HepG2 (cell line): ENCODE data around the gene REEP3. TPM values are rescaled to one million over a fixed set of nuclear protein-coding genes. Genes with fewer than 3 reads are reported as not detected.

Experiments
- ATAC-seq: fragments of 200-7000 bp; cut with Tn5 transposase; 3 replicates; pipeline ENCODE4 v1.9.1; 2020; ENCODE audit warnings: mild to moderate bottlenecking, moderate library complexity
- BruUV-seq: library from RNA; stranded (reverse); fragments of 400-500 nt; replicated peaks from 2 replicates; lab custom pipeline; 2021; lab: Mats Ljungman, UMichigan
- CTCF ChIA-PET: fragments of 300-600 bp; formaldehyde crosslinking; extraction: SDS; loops from one replicate; lab custom pipeline; 2021; ENCODE audit warnings: low total read pairs, inconsistent platforms, low intra/inter-chr PET ratio; lab: Yijun Ruan, JAX
- POLR2A ChIA-PET: fragments of 350-600 bp; sonication (Branson Sonifier 250); formaldehyde crosslinking; loops from one replicate; lab custom pipeline; 2020; ENCODE audit warnings: antibody characterized with exemption, inconsistent platforms; lab: Yijun Ruan, JAX
- DNase-seq: peaks from one replicate; pipeline ENCODE4 v3.0.0-alpha.2; 2015; ENCODE audit warnings: low spot score
- FAIRE-seq: peaks from 3 replicates; lab custom pipeline; 2011; peaks lifted over from hg19 to GRCh38; lab: Jason Lieb, UNC
- H2AFZ ChIP-seq: one replicate; pipeline ENCODE4 v1.6.1; 2011; ENCODE audit warnings: low read length, inconsistent platforms
- H3K27ac ChIP-seq: fragments of 300-600 bp; 3 replicates; pipeline ENCODE4 v1.8.0; 2011; ENCODE audit warnings: mixed run types, mild to moderate bottlenecking, mixed read lengths, low read length, inconsistent platforms; ENCODE audit not compliant: insufficient read depth; ENCODE audit errors: extremely low read length
- H3K27me3 ChIP-seq, 2 experiments: fragments of 200-600 bp in 1 of 2; 2 replicates in 1 of 2; 3 replicates in 1 of 2; pipeline versions ENCODE4 v1.6.0 to v1.8.0; 2011; ENCODE audit warnings: low read length in 2 of 2, mild to moderate bottlenecking in 2 of 2, moderate library complexity in 2 of 2, inconsistent platforms in 1 of 2; ENCODE audit not compliant: insufficient read depth in 2 of 2, control insufficient read depth in 1 of 2
- H3K36me3 ChIP-seq, 2 experiments: fragments of 200-600 bp in 1 of 2; replicated peaks in 1 of 2; 2 replicates in 1 of 2; 3 replicates in 1 of 2; pipeline versions ENCODE4 v1.5.1 to v1.8.0; 2011; ENCODE audit warnings: low read length in 2 of 2, inconsistent platforms in 1 of 2; ENCODE audit not compliant: insufficient read depth in 2 of 2, control insufficient read depth in 1 of 2
- H3K4me1 ChIP-seq: 2 replicates; pipeline ENCODE4 v1.5.1; 2012; ENCODE audit warnings: low read length, inconsistent platforms; ENCODE audit not compliant: insufficient read depth
- H3K4me2 ChIP-seq: 2 replicates; pipeline ENCODE4 v1.6.0; 2011; ENCODE audit warnings: low read depth, low read length, inconsistent platforms
- H3K4me3 ChIP-seq, 3 experiments: fragments of 200-600 bp in 1 of 3; sonication (generic), shearing (Covaris generic) in 1 of 3; replicated peaks in 1 of 3; 2 replicates each; pipeline ENCODE4 v1.5.1; 2011 to 2016; ENCODE audit warnings: low read length in 3 of 3, inconsistent platforms in 2 of 3, low read depth in 2 of 3, mild to moderate bottlenecking in 2 of 3, control low read depth in 1 of 3, mixed read lengths in 1 of 3; ENCODE audit not compliant: insufficient read depth in 1 of 3
- H3K79me2 ChIP-seq: one replicate; pipeline ENCODE4 v1.6.1; 2011; ENCODE audit warnings: low read length, inconsistent platforms; ENCODE audit not compliant: insufficient read depth
- H3K9ac ChIP-seq: 2 replicates; pipeline ENCODE4 v1.6.0; 2011; ENCODE audit warnings: mild to moderate bottlenecking, low read depth, low read length, inconsistent platforms; ENCODE audit not compliant: insufficient read depth
- H3K9me3 ChIP-seq: 2 replicates; pipeline ENCODE4 v1.5.1; 2012; ENCODE audit warnings: mild to moderate bottlenecking, low read length
- H4K20me1 ChIP-seq: 2 replicates; pipeline ENCODE4 v1.6.0; 2011; ENCODE audit warnings: inconsistent platforms, mild to moderate bottlenecking, low read length, moderate library complexity; ENCODE audit not compliant: insufficient read depth
- RBM22 ChIP-seq: fragments of 200-400 bp; formaldehyde crosslinking; optimal IDR thresholded peaks from 2 replicates; pipeline ENCODE3; 2017; ENCODE audit warnings: mild to moderate bottlenecking, low read length, moderate library complexity
- SATB2 ChIP-seq: sonication (generic); formaldehyde crosslinking; IDR thresholded peaks from 2 replicates; pipeline ENCODE4 v1.5.0; 2020; ENCODE audit warnings: missing genetic modification reagents
- SIX4 ChIP-seq: sonication (generic); formaldehyde crosslinking; IDR thresholded peaks from 2 replicates; pipeline ENCODE4 v1.4.0; 2020; ENCODE audit warnings: missing genetic modification reagents
- TCF7L2 ChIP-seq: IDR thresholded peaks from 2 replicates; pipeline ENCODE4 v1.6.1; 2011; ENCODE audit warnings: mild to moderate bottlenecking, low read depth, low read length, moderate library complexity
- ZBTB3 ChIP-seq: sonication (generic); formaldehyde crosslinking; IDR thresholded peaks from 2 replicates; pipeline ENCODE4 v1.4.0; 2020; ENCODE audit warnings: low read depth, mild to moderate bottlenecking, moderate library complexity, missing genetic modification reagents, borderline replicate concordance
- ZBTB39 ChIP-seq: sonication (generic); formaldehyde crosslinking; IDR thresholded peaks from 2 replicates; pipeline ENCODE4 v1.5.0; 2020; ENCODE audit warnings: missing genetic modification reagents
- ZFP36 ChIP-seq: fragments of 150-350 bp; IDR thresholded peaks from 2 replicates; pipeline ENCODE4 v1.6.1; 2018; ENCODE audit warnings: borderline replicate concordance, low read length, low read depth; ENCODE audit not compliant: partially characterized antibody
- ZNF160 ChIP-seq: sonication (generic); formaldehyde crosslinking; IDR thresholded peaks from 2 replicates; pipeline ENCODE4 v1.8.0; 2022; ENCODE audit warnings: mild to moderate bottlenecking, inconsistent platforms, missing genetic modification reagents
- ZNF180 ChIP-seq: sonication (generic); formaldehyde crosslinking; IDR thresholded peaks from 2 replicates; pipeline ENCODE4 v1.4.0; 2020; ENCODE audit warnings: low read depth, missing genetic modification reagents, borderline replicate concordance
- ZNF430 ChIP-seq: sonication (generic); formaldehyde crosslinking; IDR thresholded peaks from 2 replicates; pipeline ENCODE4 v1.9.0; 2021; ENCODE audit warnings: mild to moderate bottlenecking, missing genetic modification reagents
- WGBS: methylation state at CpG from one replicate; pipeline ENCODE4 v1.1.6; 2017; ENCODE audit warnings: low lambda C conversion rate; 5-methylcytosine and 5-hydroxymethylcytosine counted together
- in situ Hi-C: cut with HindIII; loops from 2 replicates; pipeline ENCODE4 v1.10.0; 2017; ENCODE audit warnings: low pct_unique_long_range_greater_than_20kb; ENCODE audit not compliant: extremely low pct_ligation_motif_present
- intact Hi-C: fragments of 100-400 bp; cut with micrococcal nuclease; formaldehyde crosslinking; loops from one replicate; pipeline ENCODE4 v1.10.0; 2022; ENCODE audit not compliant: unreplicated experiment
- polyA plus RNA-seq, 8 experiments: library from polyadenylated mRNA; depleted of rRNA in 3 of 8; stranded (reverse) in 7 of 8; unstranded in 1 of 8; fragments of >200 nt; fragmentation: Illumina TruSeq in 4 of 8; extraction: Trizol in 4 of 8; gene quantifications; 2 replicates each; pipeline versions ENCODE4 v1.2.1 to v1.2.3, GENCODE V29; 2011 to 2016; ENCODE audit warnings: low read depth in 4 of 8, missing spikeins in 1 of 8, mixed read lengths in 1 of 8; ENCODE audit not compliant: insufficient read depth in 1 of 8
- total RNA-seq, 5 experiments: library from RNA; depleted of rRNA; stranded (reverse); fragments of >200 nt; fragmentation: Illumina TruSeq; extraction: Trizol; gene quantifications; 2 replicates each; pipeline ENCODE4 v1.2.3, GENCODE V29; 2016; ENCODE audit warnings: low read depth in 1 of 5

REEP3 gene
- total and polyA plus RNA-seq, 2 of the 13 experiments (the other 11 are each of a cell fraction or from before 2014, with no cell fraction given): 7.1 to 31.4 TPM

- intact Hi-C loops: no loop called here
- DNase-seq: no peak
- WGBS: 93% methylated on average over 2 of the region's 2 CpGs
- Histone ChIP-seq H3K27ac (no peak overlapping the region), H4K20me1 (no peaks in the 10 kb centered on the region), H3K9ac (no peak overlapping the region), H3K4me2 (no peak overlapping the region), H3K4me3 (no peak overlapping the region), H2AFZ (no peak overlapping the region), H3K27me3 (no peaks in the 10 kb centered on the region), H3K4me1 (no peaks in the 10 kb centered on the region), H3K9me3 (no peaks in the 10 kb centered on the region), H3K79me2 (no peaks in the 10 kb centered on the region), H3K36me3 (peaks cover 6 to 11% of the 10 kb centered on the region in 2 experiments; a peak in 4 of 5 replicates)
- in situ Hi-C loops: no loop called here
- TF ChIP-seq RBM22 (no peak), ZNF180 (CRISPR knock-in tag) (no peak), SIX4 (no peak), ZNF160 (CRISPR knock-in tag) (no peak), SATB2 (CRISPR knock-in tag) (no peak), ZNF430 (no peak), TCF7L2 (no peak), ZBTB3 (no peak), ZBTB39 (CRISPR knock-in tag) (no peak), ZFP36 (no peak)
- no peak for FAIRE-seq
- no peak for ATAC-seq
- BruUV-seq: no TSS peak
- ChIA-PET POLR2A (no interaction called here), CTCF (no interaction called here)
These were observed 93.2 kb downstream of the REEP3 start for GRCh38 chr10:63614371-63614891.
